HEK293 (cell line): ENCODE data around the gene HNF1B.

ENCODE experiments used
- ATF2 ChIP-seq: fragments of 450-650 bp; formaldehyde crosslinking; IDR thresholded peaks from 2 replicates; pipeline ENCODE4 v1.5.1; 2016; ENCODE audit warnings: missing biosample characterization, missing genetic modification characterization, low read depth
- REST ChIP-seq: fragments of 450-650 bp; formaldehyde crosslinking; IDR thresholded peaks from 2 replicates; pipeline ENCODE4 v1.5.1; 2016; ENCODE audit warnings: missing biosample characterization, missing genetic modification characterization
- TCF7L2 ChIP-seq: IDR thresholded peaks from 2 replicates; pipeline ENCODE4 v1.6.1; 2011; ENCODE audit warnings: low read depth, mild to moderate bottlenecking, inconsistent platforms, low read length, moderate library complexity, borderline replicate concordance
- ZNF274 ChIP-seq, 2 experiments: fragments of 200-500 bp in 1 of 2; fragments of 450-650 bp in 1 of 2; sonication (Bioruptor generic) in 1 of 2; formaldehyde crosslinking in 1 of 2; IDR thresholded peaks; 2 replicates each; pipeline versions ENCODE4 v1.5.1 to v1.6.1; 2014 to 2016; ENCODE audit warnings: borderline replicate concordance in 1 of 2, inconsistent platforms in 1 of 2, low read length in 1 of 2, missing biosample characterization in 1 of 2, missing genetic modification characterization in 1 of 2
- ZNF48 ChIP-seq: fragments of 450-650 bp; formaldehyde crosslinking; IDR thresholded peaks from 2 replicates; pipeline ENCODE4 v1.5.1; 2016; ENCODE audit warnings: missing biosample characterization, missing genetic modification characterization
- TF ChIP-seq, protein P1 (sequence below): fragments of 450-650 bp; formaldehyde crosslinking; IDR thresholded peaks from 2 replicates; pipeline ENCODE4 v1.5.1; 2016; ENCODE audit warnings: missing biosample characterization, missing genetic modification characterization
- TF ChIP-seq, protein P2 (sequence below): sonication (generic); formaldehyde crosslinking; IDR thresholded peaks from 2 replicates; pipeline ENCODE4 v1.8.1; 2022; ENCODE audit warnings: mild to moderate bottlenecking, moderate library complexity, missing genetic modification reagents

DNA sequence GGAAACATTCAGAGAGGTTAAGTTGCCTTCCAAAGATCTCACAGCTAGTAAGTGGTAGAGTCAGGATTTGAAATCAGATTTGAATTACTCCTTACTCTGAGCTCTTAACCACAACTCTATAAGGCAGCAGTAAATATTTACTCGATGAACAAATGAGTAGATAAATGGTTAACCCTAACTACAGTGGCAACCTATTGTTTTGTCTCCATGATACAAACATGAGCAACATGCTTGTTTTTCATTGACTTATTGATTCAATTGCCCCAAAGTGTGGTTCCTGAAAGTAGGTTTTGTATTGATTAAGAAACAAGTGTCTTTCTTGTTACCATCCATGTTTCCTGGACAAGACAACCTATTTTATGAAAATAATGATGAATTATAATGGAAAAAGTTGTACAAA, 66.8 kb downstream of the HNF1B start:
- TF ChIP-seq, protein P1, sequence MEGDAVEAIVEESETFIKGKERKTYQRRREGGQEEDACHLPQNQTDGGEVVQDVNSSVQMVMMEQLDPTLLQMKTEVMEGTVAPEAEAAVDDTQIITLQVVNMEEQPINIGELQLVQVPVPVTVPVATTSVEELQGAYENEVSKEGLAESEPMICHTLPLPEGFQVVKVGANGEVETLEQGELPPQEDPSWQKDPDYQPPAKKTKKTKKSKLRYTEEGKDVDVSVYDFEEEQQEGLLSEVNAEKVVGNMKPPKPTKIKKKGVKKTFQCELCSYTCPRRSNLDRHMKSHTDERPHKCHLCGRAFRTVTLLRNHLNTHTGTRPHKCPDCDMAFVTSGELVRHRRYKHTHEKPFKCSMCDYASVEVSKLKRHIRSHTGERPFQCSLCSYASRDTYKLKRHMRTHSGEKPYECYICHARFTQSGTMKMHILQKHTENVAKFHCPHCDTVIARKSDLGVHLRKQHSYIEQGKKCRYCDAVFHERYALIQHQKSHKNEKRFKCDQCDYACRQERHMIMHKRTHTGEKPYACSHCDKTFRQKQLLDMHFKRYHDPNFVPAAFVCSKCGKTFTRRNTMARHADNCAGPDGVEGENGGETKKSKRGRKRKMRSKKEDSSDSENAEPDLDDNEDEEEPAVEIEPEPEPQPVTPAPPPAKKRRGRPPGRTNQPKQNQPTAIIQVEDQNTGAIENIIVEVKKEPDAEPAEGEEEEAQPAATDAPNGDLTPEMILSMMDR (tag by site-specific recombination): no peak
- TF ChIP-seq ZNF274 (IDR thresholded peaks at IDR 0.05; ENCODE audit: low read length): no peak
- no peak for TF ChIP-seq ZNF274 (tag by site-specific recombination; IDR thresholded peaks at IDR 0.05; ENCODE audit: borderline replicate concordance)
- no peak for TF ChIP-seq REST (tag by site-specific recombination)
- no peak for TF ChIP-seq ATF2 (tag by site-specific recombination)
- no peak for TF ChIP-seq ZNF48 (tag by site-specific recombination)
- TF ChIP-seq TCF7L2: no peak
- TF ChIP-seq, protein P2, sequence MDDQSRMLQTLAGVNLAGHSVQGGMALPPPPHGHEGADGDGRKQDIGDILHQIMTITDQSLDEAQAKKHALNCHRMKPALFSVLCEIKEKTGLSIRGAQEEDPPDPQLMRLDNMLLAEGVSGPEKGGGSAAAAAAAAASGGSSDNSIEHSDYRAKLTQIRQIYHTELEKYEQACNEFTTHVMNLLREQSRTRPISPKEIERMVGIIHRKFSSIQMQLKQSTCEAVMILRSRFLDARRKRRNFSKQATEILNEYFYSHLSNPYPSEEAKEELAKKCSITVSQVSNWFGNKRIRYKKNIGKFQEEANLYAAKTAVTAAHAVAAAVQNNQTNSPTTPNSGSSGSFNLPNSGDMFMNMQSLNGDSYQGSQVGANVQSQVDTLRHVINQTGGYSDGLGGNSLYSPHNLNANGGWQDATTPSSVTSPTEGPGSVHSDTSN (CRISPR knock-in tag): no peak
